IPS-18c (cell line): ENCODE data around the gene CBLB.
"Not testable (repeated sequence)": the region's sequence is repeated elsewhere in the genome, so short reads cannot be mapped to it uniquely, and the experiment has no call there.

Source experiments
- H3K4me3 ChIP-seq: 2 replicates; pipeline ENCODE4 v1.7.0; 2013; ENCODE audit warnings: low read depth, mild to moderate bottlenecking, low read length, moderate library complexity; ENCODE audit not compliant: insufficient read depth
- H3K9me3 ChIP-seq: one replicate; pipeline ENCODE4 v1.6.1; 2013; ENCODE audit warnings: mild to moderate bottlenecking, low read length, moderate library complexity; ENCODE audit not compliant: control insufficient read depth, insufficient read depth

The CBLB gene

DNA sequence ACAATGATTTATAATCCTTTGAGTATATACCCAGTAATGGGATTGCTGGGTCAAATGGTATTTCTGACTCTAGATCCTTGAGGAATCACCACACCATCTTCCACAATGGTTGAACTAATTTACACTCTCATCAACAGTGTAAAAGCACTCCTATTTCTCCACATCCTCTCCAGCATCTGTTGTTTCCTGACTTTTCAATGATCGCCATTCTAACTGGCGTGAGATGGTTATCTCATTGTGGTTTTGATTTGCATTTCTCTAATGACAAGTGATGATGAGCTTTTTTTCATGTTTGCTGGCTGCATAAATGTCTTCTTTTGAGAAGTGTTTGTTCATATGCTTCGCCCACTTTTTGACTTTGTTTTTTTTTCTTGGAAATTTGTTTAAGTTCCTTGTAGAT is 141.8 kb downstream of the CBLB start:
- H3K9me3 ChIP-seq: not testable (repeated sequence)

DNA sequence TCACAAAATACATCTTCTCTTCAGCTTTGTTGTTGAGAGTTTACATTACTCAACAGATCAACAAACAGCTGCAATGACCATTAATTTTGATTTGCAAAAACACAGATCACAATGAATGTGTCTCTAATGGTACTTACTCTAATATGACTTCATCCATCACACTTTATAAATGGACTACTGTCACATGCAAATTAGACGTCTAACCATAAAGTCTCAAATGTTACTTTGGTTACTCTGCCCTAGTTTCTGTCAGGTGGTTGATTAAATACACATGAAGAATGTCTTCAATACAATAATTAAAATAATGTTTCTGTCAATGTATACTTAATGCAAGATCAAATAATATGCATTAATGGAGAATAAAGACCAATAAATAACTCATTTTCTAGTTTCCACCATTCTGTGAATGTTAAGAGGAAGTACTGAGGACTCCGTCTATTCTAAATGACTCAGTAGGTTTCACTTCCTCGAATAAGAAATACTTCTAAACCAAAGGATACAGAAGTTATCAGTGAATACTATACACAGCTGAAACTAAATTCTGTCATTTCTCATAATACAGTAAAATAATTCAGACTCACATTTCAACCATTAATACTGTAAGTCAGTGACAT is 145.8 kb downstream of the CBLB start:
- Histone ChIP-seq H3K9me3 (no peaks in the 10 kb centered on the region), H3K4me3 (no peak overlapping the region)

More for the DNA sequence above, 141.8 kb downstream of the CBLB start:
- H3K4me3 ChIP-seq: not testable (repeated sequence)

DNA sequence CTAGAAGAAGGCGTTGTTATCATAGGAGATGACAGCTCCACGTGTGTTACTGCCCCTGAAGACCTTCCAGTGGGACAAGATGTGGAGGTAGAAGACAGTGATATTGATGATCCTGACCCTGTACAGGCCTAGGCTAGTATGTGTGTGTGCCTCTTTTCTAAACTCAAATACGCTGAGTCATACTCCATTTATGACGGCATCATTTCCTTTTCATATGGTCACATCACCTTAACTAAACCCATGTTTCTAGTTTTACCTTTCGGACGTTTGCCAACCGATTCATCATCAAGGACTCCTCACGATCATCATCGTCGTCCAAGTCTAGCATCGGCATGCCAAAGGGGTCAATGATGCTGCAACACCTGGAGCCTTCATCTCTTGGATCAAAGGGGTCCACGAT is 149.0 kb downstream of the CBLB start:
- Histone ChIP-seq H3K9me3 (no peaks in the 10 kb centered on the region), H3K4me3 (no peak overlapping the region)

DNA sequence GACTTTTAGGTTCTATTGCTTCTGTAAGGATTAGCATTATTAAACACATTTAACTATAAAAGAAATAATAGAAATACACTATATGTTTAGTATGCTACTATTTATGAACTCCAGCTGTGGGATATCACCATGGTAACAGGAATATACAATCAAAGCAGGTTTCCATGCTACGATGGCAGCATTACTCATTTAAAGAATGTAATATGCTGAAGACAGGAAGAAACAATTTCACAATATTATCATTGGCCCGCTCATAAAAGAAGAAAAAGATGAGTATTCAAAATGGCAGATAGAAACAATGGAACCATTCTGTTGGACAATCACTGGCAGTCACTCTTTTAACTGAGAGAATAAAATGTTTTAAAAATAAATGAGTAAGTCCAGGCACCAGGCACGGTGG is 153.4 kb downstream of the CBLB start:
- no peaks in the 10 kb centered on the region for H3K9me3 ChIP-seq
- H3K4me3 ChIP-seq: no peak overlapping the region

GRCh38 chr3:105714453-105714852 is 154.4 kb downstream of the CBLB start:
- Histone ChIP-seq H3K4me3 (no peak overlapping the region), H3K9me3 (no peaks in the 10 kb centered on the region)

- Histone ChIP-seq H3K9me3 (no peaks in the 10 kb centered on the region), H3K4me3 (no peak overlapping the region)
Observed at GRCh38 chr3:105708980-105709379, 159.8 kb downstream of the CBLB start.

GRCh38 chr3:105707009-105707408 is 161.8 kb downstream of the CBLB start:
- Histone ChIP-seq H3K9me3 (no peaks in the 10 kb centered on the region), H3K4me3 (no peak overlapping the region)

DNA sequence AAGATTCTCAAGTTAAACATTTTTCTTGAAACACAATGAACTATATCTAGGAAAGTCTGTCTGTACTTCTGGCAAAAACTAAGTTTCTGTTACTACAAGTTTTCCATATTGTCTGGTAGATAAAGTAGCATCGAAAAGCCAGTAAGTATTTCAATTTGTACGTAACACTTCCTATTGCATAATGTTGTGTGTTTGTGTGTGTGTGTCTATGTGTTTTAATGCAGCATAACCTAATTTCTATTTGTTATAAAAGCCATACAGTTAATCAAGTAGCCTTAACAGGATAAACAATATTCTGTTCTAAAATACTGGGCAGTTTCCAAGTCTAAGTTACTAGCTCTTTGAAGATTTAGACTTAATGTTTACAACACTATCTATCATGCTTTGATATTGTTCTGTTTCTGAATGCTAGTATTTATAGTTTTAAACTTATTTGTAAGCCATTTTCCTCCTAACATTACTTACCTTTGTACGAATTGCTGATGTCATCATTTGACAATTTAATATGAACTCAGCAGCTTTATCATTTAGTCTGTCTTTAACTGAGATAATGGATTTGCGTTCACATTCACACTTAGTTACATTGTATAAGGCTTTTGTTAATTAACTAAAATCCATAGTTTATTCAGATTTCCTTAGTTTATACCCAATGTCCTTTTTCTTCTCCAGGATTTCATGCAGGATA is 163.9 kb downstream of the CBLB start:
- H3K4me3 ChIP-seq: no peak overlapping the region
- no peaks in the 10 kb centered on the region for H3K9me3 ChIP-seq

GRCh38 chr3:105700575-105700974 is 168.2 kb downstream of the CBLB start:
- Histone ChIP-seq H3K9me3 (no peaks in the 10 kb centered on the region), H3K4me3 (no peak overlapping the region)

DNA sequence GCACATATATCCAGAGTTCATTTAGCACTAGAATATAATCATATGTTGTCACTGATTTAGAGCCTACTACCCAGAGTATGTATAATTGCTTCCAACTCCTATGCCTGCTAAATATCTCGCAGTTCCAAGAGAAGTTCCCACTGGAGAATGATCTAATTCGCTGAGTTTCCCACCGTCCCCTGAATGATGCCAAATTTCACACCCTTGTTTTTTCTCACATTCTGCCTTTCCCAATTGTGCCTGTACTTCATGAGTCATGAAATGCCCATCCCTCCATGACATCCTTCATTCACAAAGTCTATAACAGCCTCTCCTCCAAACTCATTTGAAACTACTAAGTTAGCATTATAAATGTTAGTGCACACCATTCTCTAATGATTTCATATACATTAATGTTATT is 177.2 kb downstream of the CBLB start:
- Histone ChIP-seq H3K4me3 (no peak overlapping the region), H3K9me3 (no peaks in the 10 kb centered on the region)

- no peak overlapping the region for H3K4me3 ChIP-seq
- no peaks in the 10 kb centered on the region for H3K9me3 ChIP-seq
Observed at GRCh38 chr3:105691053-105691452, 177.8 kb downstream of the CBLB start.

DNA sequence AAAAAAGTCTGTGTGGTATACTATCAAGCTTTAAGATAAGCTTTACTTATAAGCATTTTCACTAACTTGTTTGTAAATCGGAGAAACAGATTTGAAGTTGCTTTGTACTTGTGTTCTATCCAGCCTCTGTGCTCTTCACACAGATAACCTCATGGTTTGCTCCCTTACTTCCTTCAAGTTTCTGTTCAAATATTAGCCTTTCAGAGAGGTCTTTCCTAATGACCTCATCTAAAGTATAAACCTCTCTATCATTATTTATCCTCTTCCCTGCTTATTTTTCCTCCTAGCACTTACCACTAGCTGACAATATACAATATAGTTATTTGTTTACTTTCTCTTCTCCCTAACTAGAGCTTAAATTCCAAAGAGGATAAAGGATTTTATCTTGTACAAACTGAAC is 180.0 kb downstream of the CBLB start:
- Histone ChIP-seq H3K9me3 (no peaks in the 10 kb centered on the region), H3K4me3 (no peak overlapping the region)

- no peak overlapping the region for H3K4me3 ChIP-seq
Observed at GRCh38 chr3:105686278-105686897, 182.4 kb downstream of the CBLB start.

DNA sequence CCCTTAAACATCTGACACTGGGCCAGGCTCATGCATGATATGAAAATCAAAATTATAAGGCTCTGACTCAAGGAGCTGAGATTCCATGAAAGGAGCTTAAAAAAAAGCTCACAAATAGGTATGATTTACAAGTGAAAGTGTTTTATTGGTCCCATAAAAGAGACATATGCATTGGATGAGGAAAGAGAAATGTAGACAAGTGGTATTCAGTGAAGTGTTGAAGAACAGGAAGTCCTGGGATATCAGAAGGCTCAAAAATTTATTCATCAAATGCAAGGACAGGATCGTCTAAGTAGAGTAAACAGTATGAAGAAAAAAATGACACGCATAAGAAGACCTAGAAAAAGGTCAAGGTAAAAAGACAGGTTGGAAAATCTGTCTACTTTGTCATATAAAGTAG is 188.9 kb downstream of the CBLB start:
- no peak overlapping the region for H3K4me3 ChIP-seq
- H3K9me3 ChIP-seq: no peaks in the 10 kb centered on the region

More at GRCh38 chr3:105686278-105686897, 182.4 kb downstream of the CBLB start:
- H3K9me3 ChIP-seq: no peaks in the 10 kb centered on the region

DNA sequence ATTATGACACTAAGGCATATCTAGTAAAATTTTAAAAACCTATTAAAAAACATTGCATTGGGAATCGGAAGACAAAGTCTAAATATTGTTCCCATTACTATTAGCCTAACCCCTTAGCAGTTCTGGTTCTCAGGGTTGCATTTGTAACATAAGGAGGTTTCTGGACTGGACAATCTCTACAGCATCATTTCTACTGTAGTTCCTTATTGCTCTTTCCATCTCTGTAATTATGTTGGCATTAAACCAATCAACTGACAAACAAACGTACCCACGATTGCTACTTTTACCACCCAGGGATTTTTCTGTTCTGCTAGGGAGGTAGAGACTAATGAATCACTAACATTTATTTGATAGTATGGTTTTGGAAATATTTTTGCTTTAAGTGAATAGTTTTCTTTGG is 190.8 kb downstream of the CBLB start:
- no peaks in the 10 kb centered on the region for H3K9me3 ChIP-seq
- H3K4me3 ChIP-seq: no peak overlapping the region

DNA sequence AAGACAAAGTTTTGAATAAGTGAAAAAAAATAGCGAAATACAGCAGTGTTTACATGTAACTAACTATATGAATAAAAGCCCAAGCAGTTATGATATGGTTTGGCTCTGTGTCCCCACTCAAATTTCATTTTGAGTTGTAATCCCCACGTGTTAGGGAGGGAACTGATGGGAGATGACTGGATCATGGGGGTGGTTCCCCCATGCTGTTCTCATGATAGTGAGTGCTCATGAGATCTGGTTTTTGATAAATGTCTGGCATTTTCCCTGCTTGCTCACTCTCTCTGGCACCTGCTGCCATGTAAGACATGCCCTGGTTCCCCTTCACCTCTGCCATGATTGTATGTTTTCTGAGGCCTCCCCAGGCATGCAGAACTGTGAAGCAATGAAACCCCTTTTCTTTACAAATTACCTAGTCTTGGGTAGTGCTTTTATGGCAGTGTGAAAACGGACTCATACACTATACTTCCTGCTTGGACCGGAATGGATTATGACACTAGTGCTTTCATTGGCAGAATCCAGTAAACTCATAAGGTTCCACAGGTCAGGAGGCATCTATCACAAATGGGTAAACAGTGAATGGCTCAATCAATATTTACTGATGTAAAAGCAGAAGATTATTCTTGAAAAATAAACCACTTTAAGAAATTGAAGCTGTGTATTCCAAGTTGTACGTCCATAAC is 192.1 kb downstream of the CBLB start:
- H3K4me3 ChIP-seq: no peak overlapping the region

DNA sequence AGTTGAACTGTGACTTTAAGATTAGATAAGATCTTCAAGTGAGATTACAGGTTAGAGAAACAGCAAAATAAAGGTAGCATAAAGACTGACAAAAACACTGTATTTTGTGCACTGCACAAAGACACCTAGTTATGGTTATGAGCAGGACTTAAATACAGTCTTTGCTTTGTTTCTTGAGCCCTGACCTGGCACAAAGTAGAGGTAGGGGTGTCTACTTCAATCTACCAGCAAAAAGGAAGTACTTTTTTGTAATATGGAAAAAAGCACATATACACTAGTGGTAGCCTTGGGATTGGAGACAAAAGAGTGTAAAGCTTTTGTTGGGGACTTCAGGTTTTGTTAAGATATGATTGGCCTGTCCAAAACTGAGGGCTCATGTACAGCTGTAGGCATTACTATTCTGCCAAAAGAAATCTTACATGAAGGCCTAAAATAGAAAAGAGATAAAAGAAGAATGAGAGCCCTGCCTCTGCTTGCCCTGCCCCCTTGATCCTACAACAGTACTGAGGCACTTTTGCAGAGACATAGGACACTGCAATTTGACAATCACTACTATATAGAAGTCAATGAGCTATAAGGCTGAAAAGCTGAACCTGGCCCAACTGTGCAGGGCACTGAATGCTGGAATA is 194.3 kb downstream of the CBLB start:
- Histone ChIP-seq H3K9me3 (no peaks in the 10 kb centered on the region), H3K4me3 (no peak overlapping the region)

More for the DNA sequence above, 192.1 kb downstream of the CBLB start:
- H3K9me3 ChIP-seq: no peaks in the 10 kb centered on the region
